HepG2 (cell line): ENCODE measurements around the gene CA14. TPM values are rescaled to one million over a fixed set of nuclear protein-coding genes. Genes with fewer than 3 reads are reported as not detected.

Experiments
- ARHGAP35 ChIP-seq: sonication (generic); formaldehyde crosslinking; IDR thresholded peaks from 2 replicates; pipeline ENCODE4 v1.9.0; 2022; ENCODE audit warnings: mild to moderate bottlenecking, inconsistent platforms, moderate library complexity, missing genetic modification reagents, borderline replicate concordance
- EP300 ChIP-seq, 3 experiments: sonication (generic) in 1 of 3; formaldehyde crosslinking in 1 of 3; IDR thresholded peaks; 2 replicates each; pipeline versions ENCODE4 v1.5.1 to v1.6.1; 2011 to 2020; ENCODE audit warnings: low read depth in 2 of 3, low read length in 2 of 3, borderline replicate concordance in 1 of 3, improper control_type of control experiment in 1 of 3, mild to moderate bottlenecking in 1 of 3, missing genetic modification reagents in 1 of 3, moderate library complexity in 1 of 3
- FOXK2 ChIP-seq: fragments of 450-650 bp; IDR thresholded peaks from 2 replicates; pipeline ENCODE4 v1.6.1; 2016
- KDM5A ChIP-seq: fragments of 200-600 bp; sonication (generic); IDR thresholded peaks from 2 replicates; pipeline ENCODE4 v1.7.0; 2018; ENCODE audit warnings: antibody characterized with exemption, mild to moderate bottlenecking, low read length, borderline replicate concordance
- NFIC ChIP-seq: IDR thresholded peaks from 2 replicates; pipeline ENCODE4 v1.6.1; 2012; ENCODE audit warnings: mild to moderate bottlenecking, low read length, inconsistent platforms
- PHF8 ChIP-seq: sonication (generic); formaldehyde crosslinking; IDR thresholded peaks from 2 replicates; pipeline ENCODE4 v1.5.0; 2020; ENCODE audit warnings: missing genetic modification reagents
- XRCC5 ChIP-seq: fragments of 200-400 bp; formaldehyde crosslinking; optimal IDR thresholded peaks from 2 replicates; pipeline ENCODE3; 2017; ENCODE audit warnings: mild to moderate bottlenecking, low read length
- YEATS4 ChIP-seq: sonication (generic); formaldehyde crosslinking; IDR thresholded peaks from 2 replicates; pipeline ENCODE4 v1.4.0; 2020; ENCODE audit warnings: missing genetic modification reagents, borderline replicate concordance
- ZBTB38 ChIP-seq: sonication (generic); formaldehyde crosslinking; IDR thresholded peaks from 2 replicates; pipeline ENCODE4 v1.5.1; 2020; ENCODE audit warnings: mild to moderate bottlenecking, missing genetic modification reagents
- ZNF552 ChIP-seq: sonication (generic); formaldehyde crosslinking; IDR thresholded peaks from 2 replicates; pipeline ENCODE4 v1.9.0; 2022; ENCODE audit warnings: missing genetic modification reagents, mild to moderate bottlenecking, borderline replicate concordance
- ZNF678 ChIP-seq: sonication (generic); formaldehyde crosslinking; IDR thresholded peaks from 2 replicates; pipeline ENCODE4 v1.4.0; 2020; ENCODE audit warnings: mild to moderate bottlenecking, missing genetic modification reagents
- ZSCAN30 ChIP-seq: sonication (generic); formaldehyde crosslinking; IDR thresholded peaks from 2 replicates; pipeline ENCODE4 v1.5.0; 2020; ENCODE audit warnings: mild to moderate bottlenecking, missing genetic modification reagents
- polyA plus RNA-seq, 8 experiments: library from polyadenylated mRNA; depleted of rRNA in 3 of 8; stranded (reverse) in 7 of 8; unstranded in 1 of 8; fragments of >200 nt; fragmentation: Illumina TruSeq in 4 of 8; extraction: Trizol in 4 of 8; gene quantifications; 2 replicates each; pipeline versions ENCODE4 v1.2.1 to v1.2.3, GENCODE V29; 2011 to 2016; ENCODE audit warnings: low read depth in 4 of 8, missing spikeins in 1 of 8, mixed read lengths in 1 of 8; ENCODE audit not compliant: insufficient read depth in 1 of 8
- total RNA-seq, 5 experiments: library from RNA; depleted of rRNA; stranded (reverse); fragments of >200 nt; fragmentation: Illumina TruSeq; extraction: Trizol; gene quantifications; 2 replicates each; pipeline ENCODE4 v1.2.3, GENCODE V29; 2016; ENCODE audit warnings: low read depth in 1 of 5
- TF ChIP-seq, protein P1 (sequence below): IDR thresholded peaks from 2 replicates; pipeline ENCODE4 v1.6.1; 2012; ENCODE audit warnings: low read length, improper control_type of control experiment
- TF ChIP-seq, protein P2 (sequence below): sonication (generic); formaldehyde crosslinking; IDR thresholded peaks from 2 replicates; pipeline ENCODE4 v1.8.0; 2022; ENCODE audit warnings: missing genetic modification reagents, low read depth, mild to moderate bottlenecking, borderline replicate concordance
- TF ChIP-seq, protein P3 (sequence below): sonication (generic); formaldehyde crosslinking; IDR thresholded peaks from 2 replicates; pipeline ENCODE4 v1.5.0; 2020; ENCODE audit warnings: missing genetic modification reagents, mild to moderate bottlenecking, borderline replicate concordance
- TF ChIP-seq, protein P4 (sequence below): IDR thresholded peaks from 2 replicates; pipeline ENCODE4 v1.6.1; 2016; ENCODE audit warnings: control low read depth
- TF ChIP-seq, protein P5 (sequence below): sonication (generic); formaldehyde crosslinking; IDR thresholded peaks from 2 replicates; pipeline ENCODE4 v1.5.0; 2020; ENCODE audit warnings: mild to moderate bottlenecking, missing genetic modification reagents, borderline replicate concordance

The CA14 gene
- total and polyA plus RNA-seq, 2 of the 13 experiments (the other 11 are each of a cell fraction or from before 2014, with no cell fraction given): 2.4 to 8.5 TPM

DNA sequence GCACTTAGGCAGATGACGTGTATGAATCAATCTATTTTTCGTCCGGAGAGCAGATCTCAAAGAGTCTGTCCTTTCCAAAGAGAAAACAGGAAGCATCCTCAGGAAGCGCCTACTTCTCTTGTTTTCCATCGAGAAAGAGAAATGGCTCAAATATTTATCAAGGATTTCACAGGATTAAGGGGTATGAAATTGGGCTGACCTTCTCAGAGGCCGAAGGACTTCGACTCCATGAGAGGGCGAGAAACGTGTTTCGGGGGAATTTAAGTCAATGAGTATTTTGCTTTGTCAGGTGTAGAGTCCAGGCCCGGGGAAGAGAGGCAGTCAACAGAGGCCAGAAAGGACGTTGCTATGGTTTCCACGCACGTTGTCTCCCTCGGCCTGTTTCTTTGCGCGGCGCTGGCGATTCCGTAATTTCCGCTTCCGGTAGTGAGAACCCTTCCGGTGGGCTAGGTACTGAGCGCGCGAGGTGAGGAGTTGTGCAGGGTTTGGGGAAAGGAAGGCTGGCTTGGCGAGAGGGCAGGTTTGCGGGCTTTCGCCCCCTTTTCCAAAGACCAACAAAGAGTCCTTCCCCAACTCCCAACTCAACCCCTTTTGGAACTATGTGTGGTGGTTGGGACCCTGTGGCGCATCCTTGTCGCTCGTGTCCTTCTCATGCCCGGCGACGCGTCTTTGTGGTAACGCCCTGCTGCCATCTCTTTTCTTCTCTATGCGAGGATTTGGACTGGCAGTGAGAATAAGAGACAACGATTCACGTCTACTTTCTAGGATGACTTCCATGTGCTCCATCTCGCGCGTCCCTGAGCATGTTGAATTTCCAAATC lies 36.1 kb downstream of the CA14 start, which contains the start of gene MRPS21 (continued):
- TF ChIP-seq, protein P1, sequence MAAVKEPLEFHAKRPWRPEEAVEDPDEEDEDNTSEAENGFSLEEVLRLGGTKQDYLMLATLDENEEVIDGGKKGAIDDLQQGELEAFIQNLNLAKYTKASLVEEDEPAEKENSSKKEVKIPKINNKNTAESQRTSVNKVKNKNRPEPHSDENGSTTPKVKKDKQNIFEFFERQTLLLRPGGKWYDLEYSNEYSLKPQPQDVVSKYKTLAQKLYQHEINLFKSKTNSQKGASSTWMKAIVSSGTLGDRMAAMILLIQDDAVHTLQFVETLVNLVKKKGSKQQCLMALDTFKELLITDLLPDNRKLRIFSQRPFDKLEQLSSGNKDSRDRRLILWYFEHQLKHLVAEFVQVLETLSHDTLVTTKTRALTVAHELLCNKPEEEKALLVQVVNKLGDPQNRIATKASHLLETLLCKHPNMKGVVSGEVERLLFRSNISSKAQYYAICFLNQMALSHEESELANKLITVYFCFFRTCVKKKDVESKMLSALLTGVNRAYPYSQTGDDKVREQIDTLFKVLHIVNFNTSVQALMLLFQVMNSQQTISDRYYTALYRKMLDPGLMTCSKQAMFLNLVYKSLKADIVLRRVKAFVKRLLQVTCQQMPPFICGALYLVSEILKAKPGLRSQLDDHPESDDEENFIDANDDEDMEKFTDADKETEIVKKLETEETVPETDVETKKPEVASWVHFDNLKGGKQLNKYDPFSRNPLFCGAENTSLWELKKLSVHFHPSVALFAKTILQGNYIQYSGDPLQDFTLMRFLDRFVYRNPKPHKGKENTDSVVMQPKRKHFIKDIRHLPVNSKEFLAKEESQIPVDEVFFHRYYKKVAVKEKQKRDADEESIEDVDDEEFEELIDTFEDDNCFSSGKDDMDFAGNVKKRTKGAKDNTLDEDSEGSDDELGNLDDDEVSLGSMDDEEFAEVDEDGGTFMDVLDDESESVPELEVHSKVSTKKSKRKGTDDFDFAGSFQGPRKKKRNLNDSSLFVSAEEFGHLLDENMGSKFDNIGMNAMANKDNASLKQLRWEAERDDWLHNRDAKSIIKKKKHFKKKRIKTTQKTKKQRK: no peak
- TF ChIP-seq KDM5A (peak; percentile 86), ZBTB38 (CRISPR knock-in tag) (peak; percentile 61; the same call in 1 of the 2 replicates), ZNF552 (CRISPR knock-in tag) (no peak), ARHGAP35 (CRISPR knock-in tag) (peak; percentile 27; the same call in 1 of the 2 replicates), YEATS4 (peak; percentile 84; the same call in 1 of the 2 replicates), ZSCAN30 (CRISPR knock-in tag) (no peak), FOXK2 (peak; percentile 91), NFIC (no peak; the same call in 1 of the 2 replicates), PHF8 (CRISPR knock-in tag) (peak; percentile 85), XRCC5 (no peak), ZNF678 (CRISPR knock-in tag) (no peak), EP300 (IDR thresholded peaks at IDR 0.05; ENCODE audit: low read depth in 2 of 2, low read length in 2 of 2) (peak in 1 of 2 experiments; percentile 57; a peak in 2 of 4 replicates), EP300 (CRISPR knock-in tag; IDR thresholded peaks at IDR 0.05; ENCODE audit: borderline replicate concordance) (peak; percentile 11; the same call in 1 of the 2 replicates)
- TF ChIP-seq, protein P2, sequence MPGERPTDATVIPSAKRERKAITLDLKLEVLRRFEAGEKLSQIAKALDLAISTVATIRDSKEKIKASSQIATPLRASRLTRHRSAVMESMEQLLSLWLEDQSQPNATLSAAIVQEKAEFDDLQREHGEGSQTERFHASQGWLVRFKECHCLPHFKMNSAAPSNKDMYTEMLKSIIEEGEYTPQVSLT (CRISPR knock-in tag): no peak
- TF ChIP-seq, protein P3, sequence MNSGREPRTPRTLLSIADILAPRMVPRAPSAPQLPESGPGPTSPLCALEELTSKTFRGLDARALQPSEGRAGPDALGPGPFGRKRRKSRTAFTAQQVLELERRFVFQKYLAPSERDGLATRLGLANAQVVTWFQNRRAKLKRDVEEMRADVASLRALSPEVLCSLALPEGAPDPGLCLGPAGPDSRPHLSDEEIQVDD (CRISPR knock-in tag): no peak
- TF ChIP-seq, protein P4, sequence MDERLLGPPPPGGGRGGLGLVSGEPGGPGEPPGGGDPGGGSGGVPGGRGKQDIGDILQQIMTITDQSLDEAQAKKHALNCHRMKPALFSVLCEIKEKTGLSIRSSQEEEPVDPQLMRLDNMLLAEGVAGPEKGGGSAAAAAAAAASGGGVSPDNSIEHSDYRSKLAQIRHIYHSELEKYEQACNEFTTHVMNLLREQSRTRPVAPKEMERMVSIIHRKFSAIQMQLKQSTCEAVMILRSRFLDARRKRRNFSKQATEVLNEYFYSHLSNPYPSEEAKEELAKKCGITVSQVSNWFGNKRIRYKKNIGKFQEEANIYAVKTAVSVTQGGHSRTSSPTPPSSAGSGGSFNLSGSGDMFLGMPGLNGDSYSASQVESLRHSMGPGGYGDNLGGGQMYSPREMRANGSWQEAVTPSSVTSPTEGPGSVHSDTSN (CRISPR knock-in tag): no peak
- TF ChIP-seq, protein P5, sequence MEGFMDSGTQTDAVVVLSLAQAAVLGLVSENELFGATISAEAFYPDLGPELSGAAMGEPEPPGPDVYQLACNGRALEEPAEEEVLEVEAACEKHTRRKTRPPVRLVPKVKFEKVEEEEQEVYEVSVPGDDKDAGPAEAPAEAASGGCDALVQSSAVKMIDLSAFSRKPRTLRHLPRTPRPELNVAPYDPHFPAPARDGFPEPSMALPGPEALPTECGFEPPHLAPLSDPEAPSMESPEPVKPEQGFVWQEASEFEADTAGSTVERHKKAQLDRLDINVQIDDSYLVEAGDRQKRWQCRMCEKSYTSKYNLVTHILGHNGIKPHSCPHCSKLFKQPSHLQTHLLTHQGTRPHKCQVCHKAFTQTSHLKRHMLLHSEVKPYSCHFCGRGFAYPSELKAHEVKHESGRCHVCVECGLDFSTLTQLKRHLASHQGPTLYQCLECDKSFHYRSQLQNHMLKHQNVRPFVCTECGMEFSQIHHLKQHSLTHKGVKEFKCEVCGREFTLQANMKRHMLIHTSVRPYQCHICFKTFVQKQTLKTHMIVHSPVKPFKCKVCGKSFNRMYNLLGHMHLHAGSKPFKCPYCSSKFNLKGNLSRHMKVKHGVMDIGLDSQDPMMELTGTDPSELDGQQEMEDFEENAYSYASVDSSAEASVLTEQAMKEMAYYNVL (CRISPR knock-in tag): no peak
